Mesendoderm (in vitro differentiated cells): Measurements from ENCODE around the gene CPB1.

ENCODE experiments used
- DNase-seq: peaks from one replicate; pipeline ENCODE4 v3.0.0; 2013
- H2AK5ac ChIP-seq: 2 replicates; pipeline ENCODE4 v1.6.1; 2013; ENCODE audit warnings: low read length, inconsistent platforms
- H2BK120ac ChIP-seq: 2 replicates; pipeline ENCODE4 v1.6.1; 2013; ENCODE audit warnings: low read depth, mild to moderate bottlenecking, low read length, moderate library complexity, mixed read lengths
- H2BK15ac ChIP-seq: replicated peaks from 2 replicates; pipeline ENCODE4 v1.6.1; 2013; ENCODE audit warnings: low read depth, mild to moderate bottlenecking, moderate library complexity
- H2BK5ac ChIP-seq: 2 replicates; pipeline ENCODE4 v1.6.1; 2013; ENCODE audit warnings: low read length, inconsistent platforms
- H3K18ac ChIP-seq: 2 replicates; pipeline ENCODE4 v1.6.1; 2013; ENCODE audit warnings: mild to moderate bottlenecking, low read length, mixed read lengths
- H3K23ac ChIP-seq: one replicate; pipeline ENCODE4 v1.6.1; 2013; ENCODE audit warnings: low read length
- H3K27ac ChIP-seq: 2 replicates; pipeline ENCODE4 v1.5.1; 2013; ENCODE audit warnings: low read depth, mild to moderate bottlenecking, inconsistent platforms, low read length, moderate library complexity
- H3K27me3 ChIP-seq: 2 replicates; pipeline ENCODE4 v1.6.1; 2013; ENCODE audit warnings: low read length, control low read depth, mild to moderate bottlenecking, inconsistent platforms; ENCODE audit not compliant: insufficient read depth, poor library complexity
- H3K36me3 ChIP-seq: 2 replicates; pipeline ENCODE4 v1.6.1; 2013; ENCODE audit warnings: low read length, inconsistent platforms; ENCODE audit not compliant: control insufficient read depth, insufficient read depth
- H3K4ac ChIP-seq: one replicate; pipeline ENCODE4 v1.6.1; 2013; ENCODE audit warnings: low read depth, mild to moderate bottlenecking, low read length, moderate library complexity
- H3K4me1 ChIP-seq: 2 replicates; pipeline ENCODE4 v1.6.1; 2013; ENCODE audit warnings: low read depth, low read length, inconsistent platforms; ENCODE audit not compliant: control insufficient read depth
- H3K4me2 ChIP-seq: 2 replicates; pipeline ENCODE4 v1.6.1; 2013; ENCODE audit warnings: low read length
- H3K4me3 ChIP-seq: 2 replicates; pipeline ENCODE4 v1.5.1; 2013; ENCODE audit warnings: mild to moderate bottlenecking, low read length
- H3K56ac ChIP-seq: one replicate; pipeline ENCODE4 v1.6.1; 2013; ENCODE audit warnings: low read length
- H3K79me1 ChIP-seq: 2 replicates; pipeline ENCODE4 v1.6.1; 2013; ENCODE audit warnings: low read length, inconsistent platforms
- H3K79me2 ChIP-seq: 2 replicates; pipeline ENCODE4 v1.6.1; 2013; ENCODE audit warnings: mild to moderate bottlenecking, low read length; ENCODE audit not compliant: control insufficient read depth, insufficient read depth
- H3K9ac ChIP-seq: 2 replicates; pipeline ENCODE4 v1.6.1; 2013; ENCODE audit warnings: low read length, inconsistent platforms
- H4K5ac ChIP-seq: one replicate; pipeline ENCODE4 v1.6.1; 2013; ENCODE audit warnings: low read length
- H4K8ac ChIP-seq: one replicate; pipeline ENCODE4 v1.6.1; 2013; ENCODE audit warnings: low read depth, mild to moderate bottlenecking, control low read depth, low read length, moderate library complexity
- WGBS: extraction: QIAGEN DNeasy Blood & Tissue Kit; methylation state at CpG from one replicate; pipeline ENCODE4 v1.1.7; 2013; ENCODE audit warnings: low lambda C conversion rate, missing lambda C conversion rate; ENCODE audit not compliant: insufficient coverage; ENCODE audit errors: extremely low coverage; 5-methylcytosine and 5-hydroxymethylcytosine counted together

CPB1 gene

DNA sequence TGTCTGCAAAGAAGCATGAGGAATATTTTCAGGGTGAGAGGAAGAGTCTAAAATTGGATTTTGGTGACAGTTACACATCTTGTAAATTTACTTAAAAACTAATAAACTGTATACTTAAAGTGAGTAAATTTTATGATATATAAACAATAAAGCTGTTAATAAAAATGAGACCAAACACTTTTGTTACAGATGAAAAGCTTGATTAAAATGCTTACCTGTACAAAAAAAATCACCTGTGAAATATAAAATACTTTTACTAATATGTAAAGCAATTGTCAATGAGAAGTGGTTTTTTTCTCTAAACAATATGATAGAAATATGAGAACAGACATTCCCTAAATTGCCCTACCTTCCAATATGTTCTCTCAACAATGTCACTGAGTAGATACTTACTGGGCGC is 27.2 kb upstream of the CPB1 start:
- H3K9ac ChIP-seq, result no peak overlapping the region
- no peak overlapping the region for H4K8ac ChIP-seq
- WGBS, result no CpG with 5 or more reads among the region's 1 CpG
- H2BK120ac ChIP-seq, result no peak overlapping the region
- H3K4me2 ChIP-seq, result no peak overlapping the region
- no peak overlapping the region for H3K27ac ChIP-seq
- H4K5ac ChIP-seq, result no peak overlapping the region
- H3K18ac ChIP-seq, result no peak overlapping the region
- H3K56ac ChIP-seq, result no peak overlapping the region
- no peak overlapping the region for H3K4ac ChIP-seq
- H3K79me1 ChIP-seq, result no peaks in the 10 kb centered on the region
- no peaks in the 10 kb centered on the region for H3K79me2 ChIP-seq
- H3K4me3 ChIP-seq, result no peak overlapping the region
- H3K27me3 ChIP-seq, result no peaks in the 10 kb centered on the region
- no peaks in the 10 kb centered on the region for H3K4me1 ChIP-seq
- H3K23ac ChIP-seq, result no peak overlapping the region
- H2BK5ac ChIP-seq, result no peak overlapping the region
- DNase-seq, result no peak
- no peaks in the 10 kb centered on the region for H3K36me3 ChIP-seq
- H2BK15ac ChIP-seq, result no peak overlapping the region
- no peak overlapping the region for H2AK5ac ChIP-seq

DNA sequence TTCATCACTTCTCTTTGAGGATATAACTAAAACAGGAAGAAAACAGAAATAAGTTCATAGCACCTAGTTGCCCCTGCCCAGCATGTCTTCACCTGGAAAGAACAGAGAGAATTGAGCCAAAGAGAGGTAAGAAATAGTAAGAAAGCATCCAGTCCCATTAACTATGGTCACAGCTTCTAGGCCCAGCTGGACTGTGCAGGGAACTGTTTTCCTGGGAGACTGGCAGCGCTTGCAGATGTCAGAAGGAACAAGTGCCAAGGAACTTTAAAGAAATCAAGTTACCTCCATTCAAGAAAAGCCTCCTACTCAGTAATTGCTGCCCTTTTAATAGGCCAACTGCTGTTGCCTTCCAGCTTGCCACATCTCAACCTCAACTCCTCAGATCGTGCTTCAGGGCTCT is 17.8 kb upstream of the CPB1 start:
- H3K27me3 ChIP-seq, result no peaks in the 10 kb centered on the region
- H2AK5ac ChIP-seq, result no peak overlapping the region
- no peak overlapping the region for H3K27ac ChIP-seq
- no peak overlapping the region for H3K9ac ChIP-seq
- H3K4me1 ChIP-seq, result no peaks in the 10 kb centered on the region
- no peak overlapping the region for H4K5ac ChIP-seq
- no peak overlapping the region for H2BK5ac ChIP-seq
- no CpG with 5 or more reads among the region's 2 CpGs for WGBS
- no peaks in the 10 kb centered on the region for H3K79me2 ChIP-seq
- no peaks in the 10 kb centered on the region for H3K36me3 ChIP-seq
- H3K4me2 ChIP-seq, result no peak overlapping the region
- no peak for DNase-seq
- no peak overlapping the region for H3K18ac ChIP-seq
- no peak overlapping the region for H3K56ac ChIP-seq
- no peak overlapping the region for H3K4ac ChIP-seq
- H4K8ac ChIP-seq, result no peak overlapping the region
- no peak overlapping the region for H2BK15ac ChIP-seq
- no peak overlapping the region for H3K23ac ChIP-seq
- H2BK120ac ChIP-seq, result no peak overlapping the region
- H3K4me3 ChIP-seq, result no peak overlapping the region
- H3K79me1 ChIP-seq, result no peaks in the 10 kb centered on the region

DNA sequence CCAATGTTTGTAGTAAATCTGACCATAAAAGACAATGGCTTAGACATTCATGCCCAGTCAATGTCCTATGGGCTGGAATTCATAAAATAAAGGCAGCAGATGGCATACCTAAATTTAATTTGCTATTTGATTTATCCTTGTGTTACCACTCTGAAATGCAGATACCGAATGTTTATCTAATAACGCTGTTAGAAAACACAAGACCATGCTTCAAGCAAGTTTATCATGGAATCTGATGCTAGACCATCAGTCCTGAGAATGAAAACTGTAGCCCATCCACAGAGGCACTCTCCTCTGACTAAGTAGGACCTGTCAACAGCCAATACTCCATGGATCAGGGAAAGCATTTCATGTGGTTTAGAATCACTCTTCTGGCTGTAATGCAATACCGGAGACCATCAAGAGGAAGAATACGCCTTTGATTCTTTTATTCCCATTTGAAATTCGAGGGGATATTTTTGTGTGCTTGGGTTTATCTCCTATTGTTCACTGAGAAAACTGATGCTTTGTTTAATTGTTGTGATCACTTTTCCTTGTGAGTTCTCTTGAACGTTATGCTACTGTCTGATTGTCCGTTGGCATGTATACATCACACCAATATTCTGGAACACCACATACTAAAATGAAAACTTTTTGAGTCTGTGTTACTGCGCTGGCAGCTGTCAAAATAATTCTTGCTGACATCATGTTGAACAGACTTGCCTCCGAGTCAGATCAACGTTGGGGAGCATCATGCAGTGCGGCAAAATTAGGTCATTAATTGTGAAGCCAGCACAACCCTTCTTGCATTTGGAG is 12.1 kb upstream of the CPB1 start:
- H3K36me3 ChIP-seq, result no peaks in the 10 kb centered on the region
- H2BK120ac ChIP-seq, result no peak overlapping the region
- H3K4me2 ChIP-seq, result no peak overlapping the region
- no peak overlapping the region for H3K56ac ChIP-seq
- no peak overlapping the region for H3K9ac ChIP-seq
- DNase-seq, result no peak
- no peak overlapping the region for H2AK5ac ChIP-seq
- no peaks in the 10 kb centered on the region for H3K4me1 ChIP-seq
- no peak overlapping the region for H3K18ac ChIP-seq
- H3K79me2 ChIP-seq, result no peaks in the 10 kb centered on the region
- no peak overlapping the region for H3K4me3 ChIP-seq
- H3K23ac ChIP-seq, result no peak overlapping the region
- H4K8ac ChIP-seq, result no peak overlapping the region
- no peak overlapping the region for H2BK15ac ChIP-seq
- H3K4ac ChIP-seq, result peak overlapping the region; percentile 0
- no CpG with 5 or more reads among the region's 11 CpGs for WGBS
- H3K79me1 ChIP-seq, result no peaks in the 10 kb centered on the region
- H3K27me3 ChIP-seq, result no peaks in the 10 kb centered on the region
- no peak overlapping the region for H4K5ac ChIP-seq
- H2BK5ac ChIP-seq, result no peak overlapping the region
- H3K27ac ChIP-seq, result no peak overlapping the region

DNA sequence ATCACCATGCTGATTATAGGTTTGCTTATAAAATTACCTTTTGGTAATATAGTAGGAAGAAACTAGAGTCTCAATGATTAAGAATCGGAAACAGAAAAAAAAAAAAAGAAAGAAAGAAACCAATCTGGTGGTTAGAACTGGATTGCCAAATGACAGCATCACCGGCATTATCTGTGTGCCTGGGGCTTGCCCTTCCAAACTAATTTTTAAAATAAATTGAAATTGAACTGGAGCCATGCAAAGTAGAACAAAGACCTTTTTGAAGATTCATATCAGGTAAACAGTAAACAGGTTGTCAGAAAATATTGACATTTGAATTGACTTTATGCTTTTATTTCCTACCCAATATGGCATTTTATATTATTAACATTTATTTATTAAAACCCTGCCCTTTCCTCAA is 11.2 kb upstream of the CPB1 start:
- no peak overlapping the region for H3K9ac ChIP-seq
- no peak overlapping the region for H3K18ac ChIP-seq
- no peaks in the 10 kb centered on the region for H3K79me2 ChIP-seq
- H3K4ac ChIP-seq, result no peak overlapping the region
- H4K8ac ChIP-seq, result no peak overlapping the region
- no peaks in the 10 kb centered on the region for H3K36me3 ChIP-seq
- no peak overlapping the region for H2BK5ac ChIP-seq
- no peaks in the 10 kb centered on the region for H3K79me1 ChIP-seq
- H3K56ac ChIP-seq, result no peak overlapping the region
- H4K5ac ChIP-seq, result no peak overlapping the region
- H3K4me3 ChIP-seq, result no peak overlapping the region
- no CpG with 5 or more reads among the region's 2 CpGs for WGBS
- H2BK15ac ChIP-seq, result no peak overlapping the region
- no peak overlapping the region for H3K4me2 ChIP-seq
- H3K27ac ChIP-seq, result no peak overlapping the region
- no peak overlapping the region for H2AK5ac ChIP-seq
- H3K23ac ChIP-seq, result no peak overlapping the region
- no peak for DNase-seq
- H2BK120ac ChIP-seq, result no peak overlapping the region
- H3K4me1 ChIP-seq, result peaks cover 2% of the 10 kb centered on the region
- H3K27me3 ChIP-seq, result no peaks in the 10 kb centered on the region

DNA sequence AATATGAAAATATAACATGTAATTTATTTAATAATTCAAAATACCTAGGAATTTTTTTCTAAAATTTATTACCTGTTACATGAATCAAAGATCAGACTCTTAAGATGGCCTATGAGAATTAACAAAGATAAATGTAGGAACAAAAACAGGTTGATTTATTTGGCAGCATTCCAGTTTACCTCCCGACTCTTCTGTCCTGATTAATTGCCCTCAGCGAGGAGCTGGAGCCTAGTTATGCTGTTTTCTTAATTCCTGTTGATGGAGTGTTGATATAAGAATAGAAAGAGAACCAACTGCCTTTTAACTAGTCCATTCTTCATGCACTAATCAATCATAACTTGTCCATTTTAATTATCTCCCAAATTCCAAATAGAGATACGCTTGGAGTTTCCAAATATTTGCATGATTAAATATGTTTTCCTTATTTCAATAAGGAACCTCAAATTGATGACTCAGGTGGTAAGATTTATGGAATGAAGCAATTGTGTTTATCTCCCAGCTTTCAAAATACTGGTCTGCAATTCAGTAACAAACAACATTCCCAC is 10.6 kb upstream of the CPB1 start:
- H2BK120ac ChIP-seq, result no peak overlapping the region
- H3K4me3 ChIP-seq, result no peak overlapping the region
- no peaks in the 10 kb centered on the region for H3K36me3 ChIP-seq
- no peaks in the 10 kb centered on the region for H3K79me2 ChIP-seq
- no peak overlapping the region for H2BK5ac ChIP-seq
- peaks cover 2% of the 10 kb centered on the region for H3K4me1 ChIP-seq
- no peak overlapping the region for H3K18ac ChIP-seq
- no peaks in the 10 kb centered on the region for H3K27me3 ChIP-seq
- no peak overlapping the region for H3K9ac ChIP-seq
- no CpG with 5 or more reads among the region's 3 CpGs for WGBS
- H3K23ac ChIP-seq, result no peak overlapping the region
- H3K27ac ChIP-seq, result no peak overlapping the region
- no peak overlapping the region for H2AK5ac ChIP-seq
- no peak overlapping the region for H3K4ac ChIP-seq
- no peak overlapping the region for H4K8ac ChIP-seq
- DNase-seq, result no peak
- H3K56ac ChIP-seq, result no peak overlapping the region
- no peak overlapping the region for H2BK15ac ChIP-seq
- no peak overlapping the region for H4K5ac ChIP-seq
- no peak overlapping the region for H3K4me2 ChIP-seq
- H3K79me1 ChIP-seq, result no peaks in the 10 kb centered on the region
